GM04503 (cell line): Measurements from ENCODE around the gene TSPAN19.

Source experiments
- DNase-seq: peaks from one replicate; pipeline ENCODE4 v3.0.0-alpha.2; 2012; ENCODE audit warnings: low read depth

TSPAN19 gene

GRCh38 chr12:85000729-85001128, 35.3 kb downstream of the TSPAN19 start:
- DNase-seq: no peak

- DNase-seq: no peak
These were observed 37.7 kb downstream of the TSPAN19 start for GRCh38 chr12:84998341-84998740.

GRCh38 chr12:84996759-84997158, 39.3 kb downstream of the TSPAN19 start:
- DNase-seq: no peak

GRCh38 chr12:84995641-84996040, 40.4 kb downstream of the TSPAN19 start:
- no peak for DNase-seq

GRCh38 chr12:84994426-84994825, 41.7 kb downstream of the TSPAN19 start:
- DNase-seq: no peak

- no peak for DNase-seq
These were observed 49.5 kb downstream of the TSPAN19 start for GRCh38 chr12:84986586-84986985.

- no peak for DNase-seq
These were observed 50.0 kb downstream of the TSPAN19 start for GRCh38 chr12:84986117-84986516.

- DNase-seq: no peak
These were observed 52.8 kb downstream of the TSPAN19 start for GRCh38 chr12:84983289-84983688.

- DNase-seq: no peak
These were observed 53.2 kb downstream of the TSPAN19 start for GRCh38 chr12:84982888-84983287.

GRCh38 chr12:84978921-84979320, 57.2 kb downstream of the TSPAN19 start:
- no peak for DNase-seq

GRCh38 chr12:84976133-84976532, 59.9 kb downstream of the TSPAN19 start:
- no peak for DNase-seq

- DNase-seq: peak; percentile 1
These were observed 61.8 kb downstream of the TSPAN19 start for GRCh38 chr12:84974155-84974815.

GRCh38 chr12:84973026-84973425, 63.1 kb downstream of the TSPAN19 start:
- DNase-seq: no peak

GRCh38 chr12:84969226-84969625, 66.9 kb downstream of the TSPAN19 start:
- no peak for DNase-seq
